Measurements from ENCODE around the gene SGO2.

Gene SGO2

GRCh38 chr2:200492656-200493055 is 33.4 kb upstream of the SGO2 start:
- no peak for DNase-seq
- Histone ChIP-seq H3K9me3 (ENCODE audit: control insufficient read depth, low read length) (no peaks in the 10 kb centered on the region), H3K4me1 (ENCODE audit: control insufficient read depth, insufficient read depth, low read length, poor library complexity, severe bottlenecking) (no peaks in the 10 kb centered on the region), H3K27me3 (replicated peaks; ENCODE audit: control insufficient read depth, insufficient read depth, low read length, poor library complexity, severe bottlenecking) (no peaks in the 10 kb centered on the region), H3K27ac (ENCODE audit: insufficient read depth, low read length, poor library complexity, severe bottlenecking) (no peak overlapping the region), H3K4me3 (ENCODE audit: insufficient read depth, low read depth, low read length, poor library complexity, severe bottlenecking) (no peak overlapping the region), H3K36me3 (ENCODE audit: control insufficient read depth, insufficient read depth, low read length) (peaks cover 59% of the 10 kb centered on the region)

- Histone ChIP-seq H3K27me3 (replicated peaks; ENCODE audit: control insufficient read depth, insufficient read depth, low read length, poor library complexity, severe bottlenecking) (no peaks in the 10 kb centered on the region), H3K9me3 (ENCODE audit: control insufficient read depth, low read length) (no peaks in the 10 kb centered on the region), H3K27ac (ENCODE audit: insufficient read depth, low read length, poor library complexity, severe bottlenecking) (no peak overlapping the region), H3K4me1 (ENCODE audit: control insufficient read depth, insufficient read depth, low read length, poor library complexity, severe bottlenecking) (no peaks in the 10 kb centered on the region), H3K36me3 (ENCODE audit: control insufficient read depth, insufficient read depth, low read length) (peaks cover 70% of the 10 kb centered on the region), H3K4me3 (ENCODE audit: insufficient read depth, low read depth, low read length, poor library complexity, severe bottlenecking) (no peak overlapping the region)
- no peak for DNase-seq
Observed at GRCh38 chr2:200494048-200494447, 32.0 kb upstream of the SGO2 start.

GRCh38 chr2:200496696-200497095 is 29.3 kb upstream of the SGO2 start:
- no peak overlapping the region for H3K4me3 ChIP-seq (ENCODE audit: insufficient read depth, low read depth, low read length, poor library complexity, severe bottlenecking)
- H3K4me1 ChIP-seq (ENCODE audit: control insufficient read depth, insufficient read depth, low read length, poor library complexity, severe bottlenecking), result no peaks in the 10 kb centered on the region
- no peak for DNase-seq
- H3K9me3 ChIP-seq (ENCODE audit: control insufficient read depth, low read length), result no peaks in the 10 kb centered on the region
- no peak overlapping the region for H3K27ac ChIP-seq (ENCODE audit: insufficient read depth, low read length, poor library complexity, severe bottlenecking)
- H3K27me3 ChIP-seq (replicated peaks; ENCODE audit: control insufficient read depth, insufficient read depth, low read length, poor library complexity, severe bottlenecking), result no peaks in the 10 kb centered on the region
- peaks cover 45% of the 10 kb centered on the region for H3K36me3 ChIP-seq (ENCODE audit: control insufficient read depth, insufficient read depth, low read length)

GRCh38 chr2:200498402-200499162 is 27.4 kb upstream of the SGO2 start:
- no peak overlapping the region for H3K27ac ChIP-seq (ENCODE audit: insufficient read depth, low read length, poor library complexity, severe bottlenecking)
- DNase-seq, result no peak
- no peaks in the 10 kb centered on the region for H3K4me1 ChIP-seq (ENCODE audit: control insufficient read depth, insufficient read depth, low read length, poor library complexity, severe bottlenecking)
- H3K9me3 ChIP-seq (ENCODE audit: control insufficient read depth, low read length), result no peaks in the 10 kb centered on the region
- H3K36me3 ChIP-seq (ENCODE audit: control insufficient read depth, insufficient read depth, low read length), result peaks cover 35% of the 10 kb centered on the region
- H3K4me3 ChIP-seq (ENCODE audit: insufficient read depth, low read depth, low read length, poor library complexity, severe bottlenecking), result no peak overlapping the region
- no peaks in the 10 kb centered on the region for H3K27me3 ChIP-seq (replicated peaks; ENCODE audit: control insufficient read depth, insufficient read depth, low read length, poor library complexity, severe bottlenecking)

GRCh38 chr2:200502196-200502595 is 23.8 kb upstream of the SGO2 start:
- H3K9me3 ChIP-seq (ENCODE audit: control insufficient read depth, low read length), result no peaks in the 10 kb centered on the region
- H3K27me3 ChIP-seq (replicated peaks; ENCODE audit: control insufficient read depth, insufficient read depth, low read length, poor library complexity, severe bottlenecking), result no peaks in the 10 kb centered on the region
- no peak overlapping the region for H3K27ac ChIP-seq (ENCODE audit: insufficient read depth, low read length, poor library complexity, severe bottlenecking)
- no peak for DNase-seq
- H3K4me3 ChIP-seq (ENCODE audit: insufficient read depth, low read depth, low read length, poor library complexity, severe bottlenecking), result no peak overlapping the region
- H3K4me1 ChIP-seq (ENCODE audit: control insufficient read depth, insufficient read depth, low read length, poor library complexity, severe bottlenecking), result no peaks in the 10 kb centered on the region
- peaks cover 24% of the 10 kb centered on the region for H3K36me3 ChIP-seq (ENCODE audit: control insufficient read depth, insufficient read depth, low read length)

- H3K27ac ChIP-seq (ENCODE audit: insufficient read depth, low read length, poor library complexity, severe bottlenecking), result no peak overlapping the region
- no peak for DNase-seq
- H3K36me3 ChIP-seq (ENCODE audit: control insufficient read depth, insufficient read depth, low read length), result peaks cover 10% of the 10 kb centered on the region
- H3K27me3 ChIP-seq (replicated peaks; ENCODE audit: control insufficient read depth, insufficient read depth, low read length, poor library complexity, severe bottlenecking), result no peaks in the 10 kb centered on the region
- H3K9me3 ChIP-seq (ENCODE audit: control insufficient read depth, low read length), result no peaks in the 10 kb centered on the region
- no peak overlapping the region for H3K4me3 ChIP-seq (ENCODE audit: insufficient read depth, low read depth, low read length, poor library complexity, severe bottlenecking)
- peaks cover 7% of the 10 kb centered on the region for H3K4me1 ChIP-seq (ENCODE audit: control insufficient read depth, insufficient read depth, low read length, poor library complexity, severe bottlenecking)
Observed at GRCh38 chr2:200506679-200507078, 19.3 kb upstream of the SGO2 start.

GRCh38 chr2:200507179-200507578 is 18.8 kb upstream of the SGO2 start:
- no peak overlapping the region for H3K27ac ChIP-seq (ENCODE audit: insufficient read depth, low read length, poor library complexity, severe bottlenecking)
- H3K36me3 ChIP-seq (ENCODE audit: control insufficient read depth, insufficient read depth, low read length), result peaks cover 10% of the 10 kb centered on the region
- no peak overlapping the region for H3K4me3 ChIP-seq (ENCODE audit: insufficient read depth, low read depth, low read length, poor library complexity, severe bottlenecking)
- DNase-seq, result no peak
- H3K4me1 ChIP-seq (ENCODE audit: control insufficient read depth, insufficient read depth, low read length, poor library complexity, severe bottlenecking), result peaks cover 7% of the 10 kb centered on the region
- no peaks in the 10 kb centered on the region for H3K27me3 ChIP-seq (replicated peaks; ENCODE audit: control insufficient read depth, insufficient read depth, low read length, poor library complexity, severe bottlenecking)
- H3K9me3 ChIP-seq (ENCODE audit: control insufficient read depth, low read length), result no peaks in the 10 kb centered on the region

- H3K4me3 ChIP-seq (ENCODE audit: insufficient read depth, low read depth, low read length, poor library complexity, severe bottlenecking), result peak overlapping the region; percentile 65
- DNase-seq, result no peak
- H3K27me3 ChIP-seq (replicated peaks; ENCODE audit: control insufficient read depth, insufficient read depth, low read length, poor library complexity, severe bottlenecking), result no peaks in the 10 kb centered on the region
Observed at GRCh38 chr2:200509235-200509611, 16.8 kb upstream of the SGO2 start.

GRCh38 chr2:200509612-200510433 is 16.2 kb upstream of the SGO2 start, which contains the start of gene KCTD18:
KCTD18 (minus strand) TSS chr2:200510068; CDS start chr2:200507016, 3,052 bp downstream.
- Histone ChIP-seq H3K36me3 (ENCODE audit: control insufficient read depth, insufficient read depth, low read length) (peaks cover under 1% of the 10 kb centered on the region), H3K9me3 (ENCODE audit: control insufficient read depth, low read length) (no peaks in the 10 kb centered on the region), H3K4me1 (ENCODE audit: control insufficient read depth, insufficient read depth, low read length, poor library complexity, severe bottlenecking) (peaks cover 7% of the 10 kb centered on the region), H3K27ac (ENCODE audit: insufficient read depth, low read length, poor library complexity, severe bottlenecking) (peak within 1 kb of the TSS; percentile 51), H3K4me3 (ENCODE audit: insufficient read depth, low read depth, low read length, poor library complexity, severe bottlenecking) (peak within 1 kb of the TSS; percentile 65), H3K27me3 (replicated peaks; ENCODE audit: control insufficient read depth, insufficient read depth, low read length, poor library complexity, severe bottlenecking) (no peaks in the 10 kb centered on the region)
- DNase-seq, result peak; percentile 78 to 85 (median 80)

More at GRCh38 chr2:200509235-200509611, 16.8 kb upstream of the SGO2 start:
- H3K9me3 ChIP-seq (ENCODE audit: control insufficient read depth, low read length), result no peaks in the 10 kb centered on the region
- H3K36me3 ChIP-seq (ENCODE audit: control insufficient read depth, insufficient read depth, low read length), result peaks cover 3% of the 10 kb centered on the region
- H3K4me1 ChIP-seq (ENCODE audit: control insufficient read depth, insufficient read depth, low read length, poor library complexity, severe bottlenecking), result peaks cover 7% of the 10 kb centered on the region
- H3K27ac ChIP-seq (ENCODE audit: insufficient read depth, low read length, poor library complexity, severe bottlenecking), result peak overlapping the region; percentile 51

GRCh38 chr2:200515155-200515554 is 10.9 kb upstream of the SGO2 start:
- no peak for DNase-seq
- H3K27ac ChIP-seq (ENCODE audit: insufficient read depth, low read length, poor library complexity, severe bottlenecking), result no peak overlapping the region

More at GRCh38 chr2:200515155-200515554, 10.9 kb upstream of the SGO2 start:
- no peak overlapping the region for H3K4me3 ChIP-seq (ENCODE audit: insufficient read depth, low read depth, low read length, poor library complexity, severe bottlenecking)
- no peaks in the 10 kb centered on the region for H3K36me3 ChIP-seq (ENCODE audit: control insufficient read depth, insufficient read depth, low read length)
- no peaks in the 10 kb centered on the region for H3K9me3 ChIP-seq (ENCODE audit: control insufficient read depth, low read length)
- H3K4me1 ChIP-seq (ENCODE audit: control insufficient read depth, insufficient read depth, low read length, poor library complexity, severe bottlenecking), result no peaks in the 10 kb centered on the region
- no peaks in the 10 kb centered on the region for H3K27me3 ChIP-seq (replicated peaks; ENCODE audit: control insufficient read depth, insufficient read depth, low read length, poor library complexity, severe bottlenecking)

All from effector memory CD4-positive, alpha-beta T cell (primary cell).